ENCODE results near the gene DNAH14.
"Not testable (repeated sequence)": the region's sequence is repeated elsewhere in the genome, so short reads cannot be mapped to it uniquely, and the experiment has no call there.

DNAH14 gene

DNA sequence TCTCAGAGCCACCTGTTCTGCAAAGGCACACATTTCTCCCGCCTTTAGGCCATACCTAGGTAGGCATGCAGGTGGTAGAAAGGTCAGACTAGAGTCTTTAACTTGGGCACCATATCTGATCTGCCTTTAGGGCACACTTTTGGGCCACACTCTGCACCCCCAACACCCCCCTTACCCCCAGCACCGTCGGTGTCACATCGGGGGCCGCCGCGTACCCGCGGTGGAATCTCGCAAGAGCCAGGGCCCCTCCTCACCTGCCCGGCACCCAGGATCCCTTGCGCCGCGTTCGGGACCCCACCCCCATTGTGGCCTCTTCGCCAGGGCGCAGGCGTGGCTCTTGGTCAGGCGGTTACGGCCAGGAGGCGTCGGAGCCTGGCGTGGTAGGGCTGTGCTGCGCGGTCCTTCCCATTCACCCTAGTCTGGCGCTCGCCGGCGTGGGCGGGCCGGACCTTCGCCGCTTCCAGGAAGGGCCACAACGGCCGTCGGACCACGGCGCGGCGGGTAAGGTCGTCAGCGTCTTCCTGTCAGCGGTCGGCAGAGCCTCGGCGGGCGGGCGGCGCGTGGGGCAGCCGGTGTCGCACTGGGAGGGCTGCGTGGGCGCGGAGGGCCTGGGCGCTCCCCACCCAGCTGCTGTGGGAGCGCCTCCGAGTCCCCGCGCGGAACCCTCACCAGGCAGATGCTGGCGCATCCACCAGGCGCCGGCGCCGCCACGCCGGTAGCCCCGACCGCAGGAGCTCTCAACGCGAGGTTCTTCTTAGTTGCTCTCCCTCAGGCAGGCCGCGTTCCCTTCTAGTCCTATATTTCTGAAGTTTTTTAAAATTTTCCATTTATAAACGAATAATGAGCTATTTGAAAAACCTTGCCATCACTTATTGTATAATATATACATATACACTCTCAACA, at the start of gene DNAH14:
Gene DNAH14, plus strand, starts transcription at position 341 of the 903 bp plus-strand sequence. CDS start 23,028 bp downstream, outside the sequence.
- peak in 7 of 58 donors; percentile 5 to 19 (median 11) for DNase-seq

DNA sequence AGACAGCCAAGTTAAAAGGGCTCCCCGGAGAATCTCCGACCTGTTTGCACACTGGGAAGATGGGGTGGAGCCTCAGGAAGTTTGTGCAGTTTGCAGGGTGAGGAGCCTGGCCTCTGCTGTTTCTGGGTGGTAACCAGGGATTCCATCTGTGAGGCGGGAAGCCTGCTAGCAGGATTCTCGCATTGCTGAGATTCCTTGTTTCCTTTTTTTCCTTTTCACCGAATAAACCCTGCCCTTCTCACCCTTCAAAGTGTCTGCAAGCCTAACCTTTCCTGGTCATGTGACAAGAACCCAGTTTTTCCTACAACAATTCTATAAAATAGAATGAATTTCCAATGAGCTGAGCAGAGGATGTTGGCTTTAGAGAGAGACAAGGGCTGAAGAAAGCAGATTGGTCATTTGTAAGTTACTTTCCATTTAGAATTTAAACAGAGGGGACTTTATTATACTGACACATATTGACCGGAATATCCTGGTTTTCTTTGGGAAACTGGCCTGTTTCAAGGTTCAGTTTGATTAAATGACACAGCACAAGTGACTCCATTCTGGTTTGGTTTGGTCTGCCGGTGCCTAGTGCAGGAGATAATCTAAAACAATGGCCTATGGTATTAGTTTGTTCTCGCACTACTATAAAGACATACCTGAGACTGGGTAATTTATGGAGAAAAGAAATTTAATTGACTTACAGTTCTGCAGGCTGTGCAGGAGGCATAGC, 48.7 kb upstream of the DNAH14 start:
- no peak for DNase-seq

DNA sequence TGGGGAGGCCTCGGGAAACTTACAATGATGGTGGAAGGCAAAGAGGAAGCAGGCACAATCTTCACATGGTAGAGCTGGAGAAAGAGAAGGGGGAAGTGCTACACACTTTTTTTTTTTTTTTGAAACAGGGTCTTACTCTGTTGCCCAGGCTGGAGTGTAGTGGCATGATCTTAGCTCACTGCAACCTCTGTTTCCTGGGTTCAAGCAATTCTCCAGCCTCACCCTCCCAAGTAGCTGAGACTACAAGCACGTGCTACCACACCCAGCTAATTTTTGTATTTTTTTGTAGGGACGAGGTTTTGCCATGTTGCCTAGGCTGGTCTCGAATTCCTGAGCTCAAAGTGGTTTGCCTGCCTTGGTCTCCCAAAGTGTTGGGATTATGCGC, 48.2 kb upstream of the DNAH14 start:
- DNase-seq, result not testable (repeated sequence)

DNA sequence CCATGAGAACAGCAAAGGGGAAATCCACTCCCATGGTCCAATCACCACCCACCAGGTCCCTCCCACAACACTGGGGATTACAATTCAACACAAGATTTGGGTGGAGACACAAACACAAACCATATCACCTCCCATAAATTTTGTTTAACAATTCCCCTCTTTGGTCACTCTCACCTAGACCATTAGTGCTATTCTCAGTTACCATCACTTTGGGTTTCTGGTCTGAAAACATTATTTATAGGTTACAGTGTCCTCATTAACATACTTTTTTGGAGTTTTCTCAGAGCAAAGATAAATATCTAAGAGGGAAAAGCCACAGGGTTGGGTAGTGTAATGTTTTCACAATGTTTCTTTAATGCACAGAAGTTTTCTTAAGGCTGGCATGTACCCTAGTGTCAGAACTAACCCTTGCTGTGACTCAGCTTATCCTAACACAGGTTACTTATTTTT, 47.7 kb upstream of the DNAH14 start:
- DNase-seq, result no peak

DNA sequence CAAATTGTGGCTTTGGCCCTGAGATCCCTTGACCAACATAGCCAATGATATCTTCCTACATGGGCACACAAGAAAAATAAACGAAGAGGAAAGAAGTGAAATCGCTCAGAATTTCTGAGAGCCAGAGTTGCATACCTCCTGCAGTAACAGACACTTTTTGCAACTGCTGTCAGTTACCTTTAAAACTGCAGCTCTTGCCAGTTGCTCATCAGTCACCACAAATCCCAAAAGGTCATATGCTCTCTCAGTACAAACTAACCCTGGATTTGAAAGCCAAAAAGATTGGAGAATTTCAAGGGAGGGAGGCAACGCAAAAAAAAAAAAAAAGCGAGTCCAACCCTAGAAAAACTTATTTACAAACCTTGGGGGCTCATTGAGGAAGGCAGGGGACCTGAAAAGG, 47.2 kb upstream of the DNAH14 start:
- no peak for DNase-seq

DNA sequence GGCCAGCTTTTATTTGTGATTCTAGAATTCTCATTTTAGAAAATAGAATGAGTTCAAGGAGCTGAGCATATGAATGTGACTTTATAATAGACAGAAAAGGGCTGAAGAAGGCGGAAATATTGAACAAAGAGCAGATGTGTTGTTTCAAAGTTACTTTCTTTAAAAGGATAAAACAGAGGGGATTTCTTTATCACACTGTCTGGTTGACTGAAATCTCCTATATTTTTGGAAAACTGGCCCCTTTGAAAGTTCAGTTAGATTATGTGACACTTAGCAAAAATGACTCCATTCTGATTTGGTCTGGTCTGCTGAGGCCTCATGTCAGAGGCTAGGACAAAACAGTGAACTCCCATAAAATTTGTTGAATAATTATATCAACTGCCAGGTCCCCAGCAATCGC, 46.4 kb upstream of the DNAH14 start:
- no peak for DNase-seq

DNA sequence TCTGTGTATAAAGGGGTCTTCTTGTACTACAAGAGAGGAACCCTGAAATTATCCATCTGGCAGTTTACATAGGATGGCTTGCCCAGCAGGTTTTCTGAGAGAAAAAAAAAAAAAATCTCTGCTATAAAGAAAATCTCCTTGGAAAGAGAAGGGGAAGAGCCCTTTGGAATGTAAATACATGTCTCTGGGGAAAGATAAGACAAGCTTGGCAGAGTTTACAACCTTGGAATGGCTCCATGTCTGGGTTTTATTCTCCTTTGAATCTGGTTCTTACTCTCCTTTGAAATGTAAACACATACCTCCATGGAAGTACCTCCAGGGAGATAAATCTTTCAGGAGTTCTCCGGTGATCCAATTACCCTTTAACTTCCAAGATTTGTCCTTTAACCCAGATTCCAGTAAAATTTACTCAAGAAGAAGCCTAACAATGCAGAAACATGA, 45.1 kb upstream of the DNAH14 start:
- no peak for DNase-seq

DNA sequence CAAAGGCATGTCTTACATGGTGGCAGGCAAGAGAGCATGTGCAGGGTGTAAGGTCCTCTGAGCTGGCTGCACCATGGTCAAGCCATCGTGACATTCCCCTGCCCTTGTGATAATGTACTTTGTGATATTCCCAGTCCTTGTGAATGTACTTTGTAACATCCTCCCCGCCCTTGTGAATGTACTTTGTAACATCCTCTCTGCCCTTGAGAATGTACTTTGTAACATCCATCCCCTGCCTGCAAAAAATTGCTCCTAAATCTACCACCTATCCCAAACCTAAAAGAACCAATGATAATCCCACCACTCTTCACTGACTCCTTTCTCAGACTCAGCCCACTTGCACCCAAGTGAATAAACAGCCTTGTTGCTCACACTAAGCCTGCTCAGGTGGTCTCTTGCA, 44.1 kb upstream of the DNAH14 start:
- not testable (repeated sequence) for DNase-seq

DNA sequence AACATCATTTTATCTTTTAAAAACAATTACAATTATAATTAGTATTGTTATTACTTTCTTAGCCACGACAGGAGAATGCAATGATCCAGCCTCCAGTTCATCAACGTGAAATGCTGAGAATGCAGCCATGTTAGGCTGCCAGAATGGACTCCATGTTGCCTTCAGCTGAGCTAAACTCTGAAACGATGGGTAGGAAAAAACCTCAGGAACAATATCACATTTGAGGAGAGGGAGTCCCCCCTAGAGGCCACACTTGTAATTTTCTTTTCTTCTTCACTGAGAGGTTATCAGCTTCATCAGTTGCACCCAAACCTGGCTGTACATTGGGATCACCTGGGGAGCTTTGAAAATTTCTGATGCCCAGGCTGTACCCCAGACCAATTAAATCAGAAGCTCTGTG, 34.6 kb upstream of the DNAH14 start:
- DNase-seq, result no peak

DNA sequence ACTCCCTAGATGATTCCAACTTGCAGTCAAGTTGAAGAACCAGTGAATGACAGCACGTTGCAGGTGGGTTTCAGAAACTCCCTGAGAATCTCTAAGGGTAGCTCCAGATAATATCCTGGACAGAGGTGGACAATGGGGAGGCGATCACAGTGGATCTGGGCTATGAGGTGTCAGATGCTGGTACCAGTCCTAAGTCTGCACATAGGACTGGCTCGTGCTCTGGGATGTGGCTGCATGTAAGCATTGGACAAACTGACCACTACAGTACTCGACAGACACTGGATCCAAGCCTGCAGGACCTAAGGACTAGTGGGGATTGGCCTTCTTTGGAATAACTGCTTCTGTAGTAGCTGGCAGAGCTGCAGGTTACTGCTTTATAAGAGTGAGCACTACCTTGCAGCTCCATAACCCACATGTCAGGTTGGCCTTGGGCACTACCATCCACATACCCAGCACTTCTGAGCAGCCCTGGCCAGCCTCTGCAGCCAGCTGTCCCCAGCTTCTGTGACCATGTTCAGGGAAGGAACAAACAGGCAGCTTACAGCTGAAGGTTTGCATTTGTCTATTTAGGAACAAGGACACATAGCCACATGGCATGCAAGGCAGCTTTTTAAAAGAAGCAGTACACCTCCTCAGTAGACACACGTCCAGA, 33.2 kb upstream of the DNAH14 start:
- DNase-seq, result no peak

DNA sequence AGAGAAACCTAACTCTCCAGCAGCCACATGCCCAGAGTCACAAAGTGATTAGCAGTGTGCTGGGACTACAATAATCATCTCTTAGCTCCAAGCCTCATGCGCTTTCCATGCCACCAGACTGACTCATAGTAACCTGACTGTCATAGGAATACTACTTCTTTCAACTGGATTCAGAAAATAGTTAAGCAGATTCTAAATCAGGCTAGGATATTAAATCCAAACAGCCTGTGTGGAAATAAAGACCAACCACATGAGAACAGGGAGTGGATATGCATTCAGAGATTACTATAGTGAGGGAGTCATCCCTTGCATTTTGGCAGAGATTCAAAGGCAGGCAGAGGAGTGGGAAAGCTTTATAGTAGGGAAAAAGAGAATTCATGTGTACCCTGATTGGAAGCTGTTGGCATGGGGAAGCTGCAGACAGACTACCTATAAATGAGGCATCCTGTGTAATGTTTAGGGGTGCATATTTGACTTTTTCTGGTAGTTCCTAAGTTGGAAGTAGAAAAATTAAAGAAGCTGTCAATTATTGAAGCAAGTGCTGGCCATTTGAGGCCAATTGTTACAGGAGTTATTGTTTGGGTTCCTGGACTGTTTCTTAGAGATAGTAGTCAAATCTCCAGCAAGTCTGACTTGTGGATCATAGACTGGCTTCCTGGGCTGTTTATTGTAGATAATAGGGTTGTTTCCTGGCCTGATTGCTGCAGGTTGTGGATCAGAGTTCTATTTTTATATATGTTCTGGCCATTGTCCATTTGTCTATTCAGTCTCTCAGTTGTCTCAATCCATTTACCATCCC, 31.7 kb upstream of the DNAH14 start:
- no peak for DNase-seq

DNA sequence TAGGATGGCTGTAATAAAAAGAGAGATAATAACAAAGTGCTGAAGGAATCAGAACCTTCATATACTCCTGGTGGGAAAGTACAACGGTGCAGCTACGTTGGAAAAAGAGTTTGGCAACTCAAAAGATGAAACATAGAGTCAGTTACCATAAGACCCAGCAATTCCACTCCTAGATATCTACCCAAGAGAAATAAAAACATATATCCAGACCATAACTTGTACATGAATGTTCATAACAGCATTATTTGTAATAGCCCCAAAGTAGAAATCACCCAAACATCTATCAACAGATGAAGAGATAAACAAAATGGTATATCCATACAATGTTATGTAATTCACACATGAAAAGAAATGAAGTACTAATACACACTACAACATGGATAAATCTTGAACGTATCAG, 30.5 kb upstream of the DNAH14 start:
- DNase-seq, result no peak

DNA sequence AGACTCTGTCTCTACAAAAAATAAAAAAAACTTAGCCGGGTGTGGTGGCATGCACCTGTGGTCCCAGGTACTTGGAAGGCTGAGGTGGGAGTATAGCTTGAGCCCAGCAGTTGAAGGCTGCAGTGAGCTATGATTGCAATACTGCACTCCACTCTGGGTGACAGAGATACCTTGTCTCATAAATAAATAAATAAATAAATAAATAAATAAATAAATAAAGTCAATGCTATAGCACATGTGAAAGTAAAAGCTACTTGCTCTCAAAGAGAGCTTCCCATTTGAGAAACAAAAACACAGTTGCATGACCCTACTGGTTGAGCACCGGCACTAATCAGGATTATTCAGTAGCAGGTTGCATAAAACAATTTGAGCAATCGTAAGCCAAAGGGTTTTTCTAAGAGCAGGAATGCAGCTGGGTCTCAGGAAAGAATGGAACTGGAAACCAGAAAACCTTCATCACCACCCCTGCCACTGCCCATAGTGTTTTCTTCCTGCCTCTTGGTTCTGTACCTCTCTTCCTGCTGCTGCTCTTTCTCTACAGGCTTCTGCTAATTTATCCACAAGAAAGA, 29.3 kb upstream of the DNAH14 start:
- DNase-seq, result no peak

DNA sequence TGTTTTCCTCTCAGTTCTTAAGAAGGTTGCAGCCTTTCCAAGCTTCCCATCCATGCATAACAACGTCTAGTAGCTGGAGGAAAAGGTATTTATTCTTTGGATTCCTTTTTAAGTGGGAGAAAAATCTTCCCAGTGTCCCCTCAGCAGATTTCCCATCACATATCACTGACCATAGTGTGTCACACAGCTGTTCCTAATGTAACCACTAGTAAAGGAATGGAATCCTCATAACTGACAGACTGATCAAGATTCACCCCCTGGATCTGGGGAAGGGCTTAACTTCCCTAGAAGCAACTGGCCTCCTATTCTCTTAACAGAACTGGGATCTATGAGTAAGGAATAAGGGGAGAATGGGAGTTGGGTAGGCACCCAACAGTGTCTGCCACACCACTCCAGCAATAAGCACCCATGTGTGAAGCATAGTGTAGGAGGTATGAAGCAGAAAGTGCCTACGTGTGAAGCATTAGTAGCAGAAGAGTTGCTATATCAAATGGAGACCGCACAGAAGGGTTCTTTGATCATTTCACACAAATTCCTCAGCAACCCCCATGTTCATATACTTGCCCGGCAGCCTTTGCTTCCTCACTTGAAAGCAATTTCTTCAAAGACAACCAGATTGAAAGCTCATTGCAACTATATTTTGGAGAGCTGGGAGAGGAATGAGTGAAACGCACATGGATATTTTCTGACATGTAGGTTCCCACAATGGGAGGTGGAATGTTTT, 28.2 kb upstream of the DNAH14 start:
- peak in 6 of 58 donors; percentile 3 to 57 (median 18) for DNase-seq

DNA sequence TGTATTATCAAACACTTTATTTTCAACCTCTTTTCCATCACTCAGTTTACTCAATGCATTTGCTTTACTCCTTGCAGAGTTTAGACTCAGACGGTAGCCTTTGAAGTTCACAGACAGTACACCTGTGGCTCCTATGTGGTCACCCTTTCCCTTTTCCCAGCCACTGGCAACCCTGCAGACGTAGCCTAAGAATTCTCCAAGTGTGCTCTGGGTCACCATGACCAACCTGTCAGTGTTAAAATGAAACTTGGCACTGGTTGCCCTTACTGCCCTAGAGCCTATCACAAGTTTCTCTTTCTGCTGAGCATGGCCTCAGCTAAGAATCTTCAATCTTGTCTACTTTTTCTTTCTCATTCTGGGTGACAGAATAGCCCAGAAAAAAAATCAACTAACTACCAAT, 25.5 kb upstream of the DNAH14 start:
- no peak for DNase-seq

DNA sequence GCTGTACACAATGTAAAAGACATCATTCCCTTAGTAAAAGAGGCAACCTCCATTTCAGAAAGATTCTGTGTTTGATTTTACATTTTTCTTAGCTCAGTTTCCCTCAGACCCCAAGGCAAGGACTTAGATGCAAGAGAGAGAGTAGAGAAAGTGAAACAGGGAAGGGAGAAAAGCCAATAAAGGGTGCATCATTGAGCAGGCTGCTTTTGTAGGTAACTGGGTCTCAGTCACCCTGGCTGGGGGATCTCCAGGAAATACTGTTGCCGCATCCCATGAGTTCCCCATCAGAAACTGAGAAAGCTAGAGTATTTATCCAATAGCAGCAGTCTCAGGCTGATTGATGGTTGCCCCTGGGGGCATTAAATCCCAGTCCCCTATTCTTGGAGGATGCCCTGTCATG, 23.1 kb upstream of the DNAH14 start:
- no peak for DNase-seq

DNA sequence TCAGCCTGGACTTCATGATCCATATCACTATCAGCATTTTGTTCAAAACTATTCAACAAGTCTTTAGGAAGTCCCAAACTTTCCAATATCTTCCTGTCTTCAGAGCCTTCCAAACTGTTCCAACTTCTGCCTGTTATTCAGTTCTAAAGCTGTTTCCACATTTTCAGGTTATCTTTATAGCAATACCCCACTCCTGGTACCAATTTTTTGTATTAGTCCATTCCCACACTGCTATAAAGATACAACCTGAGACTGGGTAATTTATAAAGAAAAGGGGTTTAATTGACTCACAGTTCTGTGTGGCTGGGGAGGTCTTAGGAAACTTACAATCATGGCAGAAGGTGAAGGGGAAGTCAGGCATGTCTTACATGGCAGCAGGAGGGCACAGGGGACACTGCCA, 18.3 kb upstream of the DNAH14 start:
- DNase-seq, result no peak

DNA sequence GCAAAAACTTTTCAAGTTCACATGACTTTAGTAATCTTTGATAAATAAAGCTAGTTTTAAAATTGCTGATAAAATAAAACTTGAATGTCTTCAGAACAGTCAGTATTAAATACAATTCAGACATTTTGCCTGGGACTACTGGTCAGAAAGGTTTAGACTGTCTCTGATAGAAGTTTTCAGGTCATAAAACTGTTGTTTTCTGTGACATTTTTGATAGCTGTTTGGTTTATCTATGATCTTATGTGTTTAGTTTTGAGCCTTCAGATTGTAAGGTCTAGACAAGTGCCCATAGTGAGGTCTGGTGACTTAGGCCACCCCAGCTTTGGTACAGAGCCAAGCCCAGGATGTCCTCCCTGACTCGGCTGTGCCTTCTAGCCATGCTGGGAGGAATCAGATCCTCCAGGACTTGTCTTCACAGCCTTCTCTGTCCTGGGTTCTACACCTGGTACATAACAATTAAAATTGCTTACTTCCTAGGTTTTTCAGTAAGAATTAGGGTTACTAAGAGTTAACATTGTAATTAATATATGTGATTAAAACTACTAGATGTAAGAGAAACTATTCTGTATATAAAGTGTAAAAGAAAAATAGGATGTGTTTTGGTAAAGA, 15.1 kb upstream of the DNAH14 start:
- DNase-seq, result no peak

DNA sequence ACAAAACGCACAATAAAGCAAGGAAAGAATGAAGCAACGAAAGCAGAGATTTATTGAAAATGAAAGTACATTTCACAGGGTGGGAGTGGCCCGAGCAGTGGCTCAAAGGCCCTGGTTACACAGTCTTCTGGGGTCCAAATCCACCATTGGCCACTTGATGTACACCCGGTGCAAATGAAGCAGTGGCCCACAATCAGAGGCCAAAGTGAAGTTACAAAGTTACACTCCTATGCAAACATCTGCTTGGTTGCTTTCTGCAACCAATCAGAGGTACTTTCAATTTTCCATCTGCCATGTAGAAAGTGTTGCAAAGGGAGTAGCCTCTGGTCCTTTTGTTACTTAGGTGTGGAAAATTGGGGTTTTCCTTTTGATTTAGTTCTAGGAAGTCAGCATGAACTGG, 10.0 kb upstream of the DNAH14 start:
- no peak for DNase-seq

DNA sequence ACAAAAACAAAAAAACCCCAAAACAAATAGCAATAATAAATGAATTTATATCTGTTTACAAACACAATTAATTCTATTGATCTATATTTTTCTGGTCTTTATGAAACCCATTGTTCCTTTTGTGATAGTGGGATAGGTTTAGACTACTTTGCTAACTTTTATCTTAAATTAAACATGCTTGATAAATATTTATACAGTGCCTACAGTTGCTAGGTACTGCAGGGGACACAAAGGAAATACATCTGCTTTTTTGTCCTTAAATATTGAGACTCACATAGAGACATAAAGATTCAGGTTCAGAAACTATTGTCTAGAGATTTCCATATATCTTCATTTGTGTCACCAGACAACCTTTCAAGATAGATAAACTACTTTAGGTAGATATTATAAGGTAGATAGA, 8.5 kb upstream of the DNAH14 start:
- DNase-seq, result no peak
